HepG2 (cell line): ENCODE measurements around the gene RAB24. TPM values are rescaled to one million over a fixed set of nuclear protein-coding genes. Genes with fewer than 3 reads are reported as not detected.

Source experiments
- CBFB ChIP-seq: sonication (generic); formaldehyde crosslinking; IDR thresholded peaks from 2 replicates; pipeline ENCODE4 v1.4.0; 2020; ENCODE audit warnings: missing genetic modification reagents
- CENPX ChIP-seq: sonication (generic); formaldehyde crosslinking; IDR thresholded peaks from 2 replicates; pipeline ENCODE4 v1.9.0; 2021; ENCODE audit warnings: mild to moderate bottlenecking, missing genetic modification reagents, moderate library complexity
- ESRRA ChIP-seq: sonication (generic); formaldehyde crosslinking; IDR thresholded peaks from 2 replicates; pipeline ENCODE4 v1.5.1; 2020; ENCODE audit warnings: mild to moderate bottlenecking, low read depth, missing genetic modification reagents
- EZH2 ChIP-seq: conservative IDR thresholded peaks from 2 replicates; pipeline ENCODE4 v1.6.1; 2012; ENCODE audit warnings: mild to moderate bottlenecking, low read depth, low read length, moderate library complexity
- GATAD1 ChIP-seq: IDR thresholded peaks from 2 replicates; pipeline ENCODE4 v1.6.1; 2016; ENCODE audit warnings: missing genetic modification reagents, missing compliant biosample characterization
- IRX3 ChIP-seq: sonication (generic); formaldehyde crosslinking; IDR thresholded peaks from 2 replicates; pipeline ENCODE4 v1.8.1; 2023; ENCODE audit warnings: mild to moderate bottlenecking, low read depth, missing genetic modification reagents, borderline replicate concordance
- NCOA1 ChIP-seq: sonication (generic); formaldehyde crosslinking; IDR thresholded peaks from 2 replicates; pipeline ENCODE4 v1.9.0; 2021; ENCODE audit warnings: missing genetic modification reagents
- NFYC ChIP-seq: IDR thresholded peaks from 2 replicates; pipeline ENCODE4 v1.6.1; 2016; ENCODE audit warnings: missing genetic modification reagents, missing compliant biosample characterization
- PHF5A ChIP-seq: IDR thresholded peaks from one replicate; pipeline ENCODE4 v1.6.1; 2018; ENCODE audit warnings: low read depth, missing genetic modification reagents; ENCODE audit not compliant: unreplicated experiment
- SUZ12 ChIP-seq: fragments of 150-350 bp; IDR thresholded peaks from 2 replicates; pipeline ENCODE4 v1.6.1; 2014; ENCODE audit warnings: low read depth, low read length
- TBL1XR1 ChIP-seq: fragments of 150-350 bp; IDR thresholded peaks from 2 replicates; pipeline ENCODE4 v1.6.1; 2014; ENCODE audit warnings: borderline replicate concordance, low read length; ENCODE audit not compliant: partially characterized antibody
- ZNF33B ChIP-seq: sonication (generic); formaldehyde crosslinking; IDR thresholded peaks from 2 replicates; pipeline ENCODE4 v1.5.1; 2020; ENCODE audit warnings: mild to moderate bottlenecking, missing genetic modification reagents
- ZNF441 ChIP-seq: sonication (generic); formaldehyde crosslinking; IDR thresholded peaks from 2 replicates; pipeline ENCODE4 v1.7.0; 2021; ENCODE audit warnings: missing genetic modification reagents, borderline replicate concordance
- ZNF556 ChIP-seq: sonication (generic); formaldehyde crosslinking; IDR thresholded peaks from 2 replicates; pipeline ENCODE4 v1.4.0; 2020; ENCODE audit warnings: mild to moderate bottlenecking, missing genetic modification reagents, borderline replicate concordance
- ZNF557 ChIP-seq: sonication (generic); formaldehyde crosslinking; IDR thresholded peaks from 2 replicates; pipeline ENCODE4 v1.4.0; 2020; ENCODE audit warnings: missing genetic modification reagents
- ZNF607 ChIP-seq: sonication (generic); formaldehyde crosslinking; IDR thresholded peaks from 2 replicates; pipeline ENCODE4 v1.5.1; 2020; ENCODE audit warnings: missing genetic modification reagents, mild to moderate bottlenecking, borderline replicate concordance
- ZNF720 ChIP-seq: sonication (generic); formaldehyde crosslinking; IDR thresholded peaks from 2 replicates; pipeline ENCODE4 v1.4.0; 2020; ENCODE audit warnings: missing genetic modification reagents
- polyA plus RNA-seq, 8 experiments: library from polyadenylated mRNA; depleted of rRNA in 3 of 8; stranded (reverse) in 7 of 8; unstranded in 1 of 8; fragments of >200 nt; fragmentation: Illumina TruSeq in 4 of 8; extraction: Trizol in 4 of 8; gene quantifications; 2 replicates each; pipeline versions ENCODE4 v1.2.1 to v1.2.3, GENCODE V29; 2011 to 2016; ENCODE audit warnings: low read depth in 4 of 8, missing spikeins in 1 of 8, mixed read lengths in 1 of 8; ENCODE audit not compliant: insufficient read depth in 1 of 8
- total RNA-seq, 5 experiments: library from RNA; depleted of rRNA; stranded (reverse); fragments of >200 nt; fragmentation: Illumina TruSeq; extraction: Trizol; gene quantifications; 2 replicates each; pipeline ENCODE4 v1.2.3, GENCODE V29; 2016; ENCODE audit warnings: low read depth in 1 of 5
- TF ChIP-seq, protein P1 (sequence below): sonication (generic); formaldehyde crosslinking; IDR thresholded peaks from 2 replicates; pipeline ENCODE4 v1.5.0; 2020; ENCODE audit warnings: missing genetic modification reagents
- TF ChIP-seq, protein P2 (sequence below): sonication (generic); formaldehyde crosslinking; IDR thresholded peaks from 2 replicates; pipeline ENCODE4 v1.8.0; 2022; ENCODE audit warnings: missing genetic modification reagents, mild to moderate bottlenecking, inconsistent platforms, borderline replicate concordance
- TF ChIP-seq, protein P3 (sequence below): IDR thresholded peaks from 2 replicates; pipeline ENCODE4 v1.6.1; 2016; ENCODE audit warnings: mild to moderate bottlenecking, missing biosample characterization, missing genetic modification reagents
- TF ChIP-seq, protein P4 (sequence below): sonication (generic); formaldehyde crosslinking; IDR thresholded peaks from 2 replicates; pipeline ENCODE4 v1.8.1; 2023; ENCODE audit warnings: mild to moderate bottlenecking, missing genetic modification reagents, borderline replicate concordance

Gene RAB24
- total and polyA plus RNA-seq, 2 of the 13 experiments (the other 11 are each of a cell fraction or from before 2014, with no cell fraction given), result 22.9 to 63.7 TPM

DNA sequence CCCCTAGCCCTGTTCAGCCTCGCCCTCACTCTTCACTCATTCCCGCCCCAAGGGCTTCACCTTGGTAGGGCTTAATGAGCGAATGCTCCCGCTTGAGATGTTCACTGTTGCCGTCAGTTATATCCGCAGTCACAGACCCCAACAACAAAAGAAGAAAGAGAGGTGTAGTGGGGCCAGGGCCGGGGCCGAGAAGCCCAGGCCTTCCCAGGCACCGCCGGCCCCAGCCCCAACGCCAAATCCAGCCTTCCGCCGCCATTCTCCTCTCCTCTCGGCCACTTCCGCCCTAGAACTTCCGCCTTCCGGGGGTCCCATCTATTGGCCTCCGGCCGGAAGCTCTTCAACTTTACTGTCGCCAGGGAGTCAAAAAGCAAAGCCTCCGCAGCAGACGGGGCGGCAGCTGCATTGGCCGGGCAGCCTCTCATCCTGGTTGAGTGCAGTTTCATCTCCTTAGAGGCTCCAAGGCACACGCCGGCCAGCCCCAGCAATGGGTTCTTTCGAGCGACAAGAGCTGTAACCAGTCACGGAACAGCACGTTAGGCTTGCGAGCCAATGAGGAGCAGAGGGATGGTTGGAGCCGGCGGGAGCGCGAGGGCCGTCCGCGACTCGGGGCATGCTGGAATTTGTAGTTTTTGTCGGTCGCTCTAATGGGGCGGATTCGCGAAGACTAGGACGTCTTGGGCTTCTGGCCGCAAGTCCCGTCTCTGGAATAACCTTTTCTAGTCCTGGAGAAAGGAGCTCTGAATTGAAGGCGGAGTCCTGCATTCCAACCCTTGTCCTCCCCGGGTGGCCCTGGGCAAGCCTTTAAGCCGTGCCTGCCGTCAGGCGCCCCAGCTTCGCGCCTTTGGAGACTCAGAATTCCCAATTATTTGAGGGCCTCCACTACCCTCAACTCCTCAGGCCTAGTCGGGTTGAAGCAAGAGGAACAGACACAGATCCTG lies 48.1 kb upstream of the RAB24 start, which contains the start of gene LMAN2 (continued):
- TF ChIP-seq SUZ12, result peak; percentile 64
- TF ChIP-seq NFYC (CRISPR knock-in tag), result peak; percentile 99
- TF ChIP-seq ZNF33B (CRISPR knock-in tag), result 0 out of 2 replicates have a peak, but pooled peaks have one; percentile 36
- TF ChIP-seq EZH2, result no peak
- peak; percentile 61; the same call in 1 of the 2 replicates for TF ChIP-seq ZNF607 (CRISPR knock-in tag)
- peak; percentile 44 for TF ChIP-seq CBFB (CRISPR knock-in tag)
- peak; percentile 64 for TF ChIP-seq TBL1XR1
- TF ChIP-seq PHF5A (CRISPR knock-in tag), result peak; percentile 39
- no peak for TF ChIP-seq ESRRA (CRISPR knock-in tag)
- TF ChIP-seq, protein P1, sequence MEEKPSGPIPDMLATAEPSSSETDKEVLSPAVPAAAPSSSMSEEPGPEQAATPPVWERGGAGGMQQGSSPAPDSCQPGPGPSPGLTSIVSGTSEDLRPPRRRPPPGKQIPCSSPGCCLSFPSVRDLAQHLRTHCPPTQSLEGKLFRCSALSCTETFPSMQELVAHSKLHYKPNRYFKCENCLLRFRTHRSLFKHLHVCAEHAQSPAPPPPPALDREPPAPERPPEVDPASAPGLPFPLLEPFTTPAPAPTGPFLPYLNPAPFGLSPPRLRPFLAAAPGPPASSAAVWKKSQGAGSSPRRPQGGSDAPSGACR, result peak; percentile 74; the same call in 1 of the 2 replicates
- peak; percentile 33; the same call in 1 of the 2 replicates for TF ChIP-seq IRX3 (CRISPR knock-in tag)
- TF ChIP-seq CENPX, result no peak
- TF ChIP-seq, protein P2, sequence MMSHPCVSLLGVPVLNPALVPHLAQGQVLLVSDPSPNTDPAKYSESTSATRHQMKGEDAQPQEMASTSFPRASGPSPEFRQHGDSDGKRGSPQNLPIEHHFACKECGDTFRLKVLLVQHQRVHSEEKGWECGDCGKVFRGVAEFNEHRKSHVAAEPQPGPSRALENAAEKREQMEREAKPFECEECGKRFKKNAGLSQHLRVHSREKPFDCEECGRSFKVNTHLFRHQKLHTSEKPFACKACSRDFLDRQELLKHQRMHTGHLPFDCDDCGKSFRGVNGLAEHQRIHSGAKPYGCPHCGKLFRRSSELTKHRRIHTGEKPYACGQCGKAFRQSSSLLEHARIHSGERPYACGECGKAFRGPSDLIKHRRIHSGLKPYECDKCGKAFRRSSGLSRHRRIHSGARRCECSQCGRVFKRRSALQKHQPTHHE (CRISPR knock-in tag), result peak; percentile 56; the same call in 1 of the 2 replicates
- TF ChIP-seq, protein P3, sequence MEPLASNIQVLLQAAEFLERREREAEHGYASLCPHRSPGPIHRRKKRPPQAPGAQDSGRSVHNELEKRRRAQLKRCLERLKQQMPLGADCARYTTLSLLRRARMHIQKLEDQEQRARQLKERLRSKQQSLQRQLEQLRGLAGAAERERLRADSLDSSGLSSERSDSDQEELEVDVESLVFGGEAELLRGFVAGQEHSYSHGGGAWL, result 0 out of 2 replicates have a peak, but pooled peaks have one; percentile 34
- TF ChIP-seq ZNF720 (CRISPR knock-in tag), result no peak
- TF ChIP-seq ZNF556 (CRISPR knock-in tag), result 0 out of 2 replicates have a peak, but pooled peaks have one; percentile 56
- TF ChIP-seq NCOA1 (CRISPR knock-in tag), result 0 out of 2 replicates have a peak, but pooled peaks have one; percentile 55
- TF ChIP-seq ZNF557, result no peak
- peak; percentile 97 for TF ChIP-seq GATAD1
- TF ChIP-seq ZNF441 (CRISPR knock-in tag), result 0 out of 2 replicates have a peak, but pooled peaks have one; percentile 61
- TF ChIP-seq, protein P4, sequence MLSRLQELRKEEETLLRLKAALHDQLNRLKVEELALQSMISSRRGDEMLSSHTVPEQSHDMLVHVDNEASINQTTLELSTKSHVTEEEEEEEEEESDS (CRISPR knock-in tag), result no peak
